NOMO-1 treated with dmso at 0.1 percent for 144 hours (cell line): ENCODE results near the gene TAS1R2.
A peak's percentile ranks its signal among the peaks of the same experiment; 100 is the strongest.
"Not testable (repeated sequence)": the region's sequence is repeated elsewhere in the genome, so short reads cannot be mapped to it uniquely, and the experiment has no call there.

Source experiments
- DNase-seq: peaks from one replicate; lab custom pipeline; 2025; ENCODE audit not compliant: unreplicated experiment; lab: John Stamatoyannopoulos, UW

Gene TAS1R2

DNA sequence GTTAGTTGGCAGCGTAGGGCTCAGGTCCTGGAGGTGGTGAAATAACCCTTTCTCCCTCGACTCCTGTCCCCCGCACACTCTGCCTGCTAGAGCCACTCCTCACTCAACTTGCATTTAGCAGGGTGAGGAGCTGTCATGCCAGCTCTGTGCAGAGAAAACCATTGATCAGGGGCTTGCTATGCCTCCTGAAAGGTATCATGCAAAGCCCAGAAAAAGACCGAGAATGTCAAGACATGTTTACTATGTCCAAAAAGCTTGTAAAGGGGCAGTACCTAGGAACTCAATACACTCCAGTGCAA lies 24.9 kb upstream of the TAS1R2 start:
- DNase-seq = no peak

DNA sequence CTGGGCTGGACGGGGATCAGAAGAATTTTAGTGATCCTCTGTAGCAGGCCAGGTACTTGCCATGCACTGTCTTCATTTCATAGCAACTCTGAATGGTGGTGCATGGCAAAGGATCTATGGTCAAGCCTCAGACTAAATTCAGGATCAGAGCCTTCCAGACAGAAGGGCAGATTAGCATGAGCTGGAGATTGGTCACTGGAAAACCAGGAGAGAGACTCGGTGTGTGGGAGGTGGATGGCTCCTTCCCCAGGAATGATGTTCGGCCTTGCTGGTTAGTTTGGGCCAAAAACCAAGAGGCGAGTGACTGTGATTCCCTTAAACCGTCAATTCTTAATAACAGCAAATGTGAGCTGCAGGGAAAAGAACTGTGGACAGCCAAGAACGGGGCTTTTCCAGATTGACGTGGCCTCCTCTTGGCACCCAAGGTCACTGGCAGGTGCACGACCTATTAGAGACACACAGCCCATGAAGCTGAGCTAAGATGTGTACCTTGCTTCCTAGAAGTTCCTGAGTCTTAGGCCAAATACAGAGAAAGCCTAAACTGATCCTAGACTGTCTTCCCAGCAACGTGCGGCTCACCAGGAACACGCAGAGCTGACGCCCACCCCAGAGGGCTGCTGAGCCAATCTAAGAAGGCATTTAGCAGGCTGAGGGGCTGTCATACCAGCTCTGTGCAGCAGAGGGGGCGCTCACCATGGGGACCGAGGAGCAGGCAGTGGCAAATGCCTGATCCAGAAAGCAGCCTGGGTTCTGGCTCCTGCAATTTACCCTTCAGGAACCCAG lies 24.4 kb upstream of the TAS1R2 start:
- no peak for DNase-seq

DNA sequence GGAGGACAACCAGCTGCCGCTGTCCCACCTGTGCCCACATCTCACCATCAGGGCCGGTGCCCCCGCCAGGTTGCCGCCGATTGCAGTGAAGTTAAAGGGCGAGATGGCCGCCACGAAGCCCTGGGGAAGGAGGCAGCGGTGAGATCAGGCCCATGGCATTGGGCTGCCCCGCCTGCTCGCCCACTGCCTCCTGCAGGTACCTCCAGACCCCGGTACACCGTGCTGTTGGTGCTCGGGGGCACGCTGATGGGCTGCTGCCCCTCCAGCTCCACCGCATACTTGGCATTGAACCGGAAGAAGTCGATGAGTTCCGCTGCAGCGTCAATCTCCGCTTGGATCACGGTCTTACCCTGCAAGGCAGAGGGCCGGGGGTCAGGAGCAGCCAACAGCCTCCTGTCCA lies 23.6 kb upstream of the TAS1R2 start:
- no peak for DNase-seq

DNA sequence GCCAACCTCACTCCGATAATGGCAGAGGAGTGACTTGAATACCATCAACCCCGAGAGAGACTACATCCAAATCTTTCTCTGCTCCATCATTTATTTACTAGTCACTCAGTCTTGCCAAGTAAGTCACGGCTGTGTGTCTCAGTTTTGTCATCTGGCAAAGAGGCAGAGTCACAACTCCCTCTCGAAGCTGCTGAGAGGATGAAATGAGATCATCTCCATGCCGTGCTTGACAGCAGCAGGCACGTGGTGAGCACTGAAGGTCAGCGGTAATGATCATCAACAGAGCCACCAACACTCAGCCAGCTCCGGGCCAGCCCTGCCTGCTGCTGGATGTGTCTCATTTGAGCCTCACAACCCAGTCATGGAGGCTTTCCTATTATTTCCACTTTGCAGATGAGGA lies 23.0 kb upstream of the TAS1R2 start:
- no peak for DNase-seq

DNA sequence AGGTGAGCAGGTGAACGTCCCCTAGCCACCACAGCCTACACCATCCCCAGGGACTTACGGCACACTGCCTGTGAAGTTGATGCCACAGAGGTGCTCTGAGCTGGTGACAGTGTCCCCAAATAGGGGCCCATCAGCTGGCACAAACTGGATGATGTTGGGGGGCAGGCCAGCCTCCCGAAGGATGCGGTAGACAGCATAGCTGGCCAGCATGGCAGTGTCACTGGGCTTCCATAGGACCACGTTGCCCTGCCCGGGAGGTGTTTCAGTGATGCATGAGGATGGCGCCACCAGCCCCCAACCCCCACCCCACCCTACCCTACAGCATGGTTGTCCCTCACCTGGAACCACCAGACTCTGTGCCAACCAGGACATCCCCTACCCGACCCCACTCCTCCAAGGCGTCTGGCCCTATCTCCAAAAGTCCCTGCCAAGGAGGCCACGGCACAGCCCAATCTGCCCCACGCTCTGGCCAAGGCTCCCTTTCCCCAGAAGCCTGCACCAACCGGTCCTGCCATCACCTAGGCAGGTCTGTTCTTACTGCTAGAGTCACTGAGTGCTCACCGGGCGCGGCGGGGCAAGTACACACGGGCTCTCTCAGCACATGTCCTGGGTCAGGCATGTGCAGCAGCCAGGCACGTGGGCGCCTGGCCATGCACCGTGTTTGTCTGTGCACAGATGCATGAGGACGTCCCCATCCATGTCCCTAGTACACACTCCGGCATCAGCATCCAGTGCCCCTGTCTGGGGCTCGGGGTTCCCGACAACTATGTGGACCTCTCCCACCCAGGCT lies 22.4 kb upstream of the TAS1R2 start:
- DNase-seq = no peak

DNA sequence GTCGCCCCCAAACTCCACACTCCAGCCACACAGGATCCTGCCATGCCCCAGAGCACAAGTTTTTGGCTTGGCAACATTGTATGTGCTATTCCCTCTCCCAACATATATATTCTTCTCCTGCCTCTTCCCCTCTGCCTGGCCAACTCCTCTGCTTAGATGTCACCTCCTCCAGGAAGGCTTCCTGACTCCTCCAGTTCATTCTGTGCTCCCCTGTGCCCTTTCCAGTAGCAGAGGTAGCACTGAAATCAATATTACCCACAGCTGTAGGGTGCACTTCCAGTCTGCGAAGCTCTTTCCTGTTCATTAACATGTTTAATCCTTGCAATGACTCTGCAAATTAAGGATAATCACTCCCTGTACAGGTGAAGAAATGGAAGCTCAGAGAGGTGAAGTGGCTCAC lies 21.7 kb upstream of the TAS1R2 start:
- DNase-seq = no peak

DNA sequence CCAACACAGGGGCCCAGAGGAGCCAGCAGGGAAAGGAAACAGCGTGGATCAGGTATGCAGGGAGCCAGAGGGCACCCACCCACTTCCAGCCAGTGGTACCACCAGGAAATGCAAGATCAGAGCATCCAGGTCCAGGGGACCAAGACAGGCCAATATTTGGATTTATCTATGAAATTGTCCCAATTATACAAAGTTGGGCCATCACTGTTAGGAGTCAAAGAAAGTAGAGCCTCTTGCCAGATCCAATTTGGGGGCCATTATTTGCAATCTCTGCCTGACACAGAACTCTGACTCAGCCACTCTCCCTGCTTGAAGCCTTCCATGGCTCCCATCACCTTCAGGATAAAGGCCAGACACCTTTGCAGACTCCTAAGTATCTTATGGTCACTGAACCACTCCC lies 21.1 kb upstream of the TAS1R2 start:
- DNase-seq = no peak

DNA sequence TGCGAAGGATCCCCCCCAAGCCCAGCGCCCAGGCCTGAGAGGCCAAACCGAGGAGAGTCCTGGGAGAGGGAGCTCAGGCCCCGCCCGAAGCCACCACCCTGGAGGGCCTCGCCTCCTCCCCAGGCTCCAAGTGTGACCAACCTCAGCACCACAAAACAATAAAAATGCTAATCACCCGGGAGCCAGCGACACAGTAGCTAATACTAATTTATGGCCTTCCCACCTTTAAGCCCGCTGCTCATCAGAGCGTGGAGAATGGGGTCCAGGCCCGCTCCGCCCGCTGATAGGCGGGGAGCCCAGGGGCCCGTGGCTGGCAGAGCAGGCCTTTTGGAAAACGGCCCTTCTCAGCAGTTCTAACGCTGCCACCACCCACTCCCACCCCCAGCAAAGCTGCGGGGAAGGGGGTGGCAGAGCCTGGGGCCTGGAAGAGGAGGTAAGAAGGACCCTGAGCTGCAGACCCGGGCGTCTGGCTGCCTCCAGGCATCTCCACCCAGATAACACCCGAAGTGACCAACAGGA lies 20.4 kb upstream of the TAS1R2 start:
- DNase-seq = no peak

DNA sequence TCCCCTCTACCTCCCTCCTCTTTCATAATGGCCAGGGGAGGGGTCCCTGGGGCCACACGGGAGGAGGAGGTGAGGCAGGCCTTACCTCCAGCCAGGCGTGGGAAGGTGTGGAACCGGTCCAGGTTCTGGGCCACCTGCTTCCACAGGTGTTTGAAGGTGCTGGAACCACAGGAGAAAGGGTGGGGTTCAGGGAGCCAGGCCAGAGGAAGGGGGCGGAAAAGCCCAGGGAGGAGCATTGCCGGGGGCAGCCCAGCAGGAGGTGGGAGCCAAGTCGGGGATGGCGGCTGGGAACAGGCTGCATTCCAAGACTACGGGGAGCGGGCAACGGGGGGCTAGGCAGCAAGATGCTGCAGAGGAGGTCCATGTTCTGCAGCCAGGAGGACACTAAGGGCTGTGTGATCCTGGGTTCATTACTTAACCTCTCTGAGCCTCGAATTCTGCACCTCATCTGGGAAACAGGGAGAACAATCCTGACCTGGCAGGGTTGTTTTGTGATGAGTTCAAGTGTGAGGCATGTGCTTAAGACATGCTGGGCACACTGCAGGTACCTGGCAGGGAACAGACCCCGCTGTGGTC lies 19.8 kb upstream of the TAS1R2 start:
- no peak for DNase-seq

DNA sequence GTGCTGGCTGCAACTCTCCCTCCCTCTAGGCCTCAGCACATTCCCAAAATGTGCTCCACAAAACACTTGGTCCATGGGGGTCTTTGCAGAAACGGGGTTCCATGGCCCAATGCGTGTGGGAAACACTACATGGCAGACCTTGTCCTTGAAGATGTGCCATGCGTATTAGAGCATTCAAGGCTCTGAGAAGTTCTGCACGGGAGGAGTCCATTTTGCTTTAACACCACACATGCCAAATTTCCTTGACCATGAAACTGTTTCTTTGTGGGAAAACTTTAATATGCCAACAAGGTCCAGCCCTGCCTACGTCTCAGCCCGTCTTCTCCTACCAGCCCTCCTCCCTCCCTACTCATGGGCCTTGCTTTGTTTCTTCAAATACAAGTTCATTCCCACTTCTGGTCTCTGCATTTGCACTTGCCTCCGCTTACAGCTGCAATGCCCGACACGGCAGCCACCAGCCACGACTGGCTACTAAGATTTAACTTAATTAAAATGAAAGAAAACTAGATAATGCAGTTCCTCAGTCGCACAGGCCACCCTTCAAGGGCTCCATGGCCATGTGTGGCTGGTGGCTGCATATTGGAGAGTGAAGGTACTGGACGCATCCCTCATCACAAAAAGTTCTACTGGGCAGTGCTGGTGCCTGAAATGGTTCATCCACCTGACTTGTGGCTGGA lies 19.2 kb upstream of the TAS1R2 start:
- no peak for DNase-seq

DNA sequence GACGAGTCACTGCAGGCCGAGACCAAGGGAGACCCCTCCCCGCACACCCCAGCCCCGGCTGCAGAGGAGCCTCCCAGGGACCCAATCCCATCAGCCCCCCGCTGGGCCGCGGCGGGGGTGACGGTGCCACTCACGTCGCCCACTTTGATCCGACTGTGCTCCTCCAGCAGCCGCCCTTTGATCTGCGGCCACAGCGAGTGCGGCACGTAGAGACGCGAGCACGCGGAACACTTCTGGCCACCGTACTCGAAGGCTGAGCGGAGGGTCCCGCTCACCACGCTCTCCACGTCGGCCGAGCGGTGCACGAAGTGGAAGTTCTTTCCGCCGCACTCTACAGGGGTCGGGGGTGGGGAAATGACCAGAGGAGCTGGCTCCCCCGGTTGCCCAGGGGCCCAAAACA lies 17.8 kb upstream of the TAS1R2 start:
- no peak for DNase-seq

DNA sequence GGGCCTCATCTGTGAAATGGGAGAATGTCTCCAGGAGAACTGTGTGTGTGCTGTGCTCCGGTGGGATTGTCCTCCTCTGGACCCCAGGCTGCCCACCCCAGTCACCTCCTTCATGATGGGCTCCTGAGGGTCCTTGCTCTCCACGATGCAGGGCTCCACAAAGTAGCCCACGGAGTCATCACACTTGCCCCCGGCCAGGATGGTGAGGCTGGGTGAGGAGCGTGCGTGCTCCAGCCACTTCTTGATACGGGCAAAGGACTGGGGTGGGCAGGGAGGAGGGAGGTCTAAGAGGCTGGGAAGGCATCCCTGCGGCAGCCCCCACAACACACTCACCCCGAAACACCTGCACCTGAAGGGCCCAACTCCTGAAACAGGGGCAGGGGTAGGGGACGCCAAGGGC lies 16.8 kb upstream of the TAS1R2 start:
- no peak for DNase-seq

DNA sequence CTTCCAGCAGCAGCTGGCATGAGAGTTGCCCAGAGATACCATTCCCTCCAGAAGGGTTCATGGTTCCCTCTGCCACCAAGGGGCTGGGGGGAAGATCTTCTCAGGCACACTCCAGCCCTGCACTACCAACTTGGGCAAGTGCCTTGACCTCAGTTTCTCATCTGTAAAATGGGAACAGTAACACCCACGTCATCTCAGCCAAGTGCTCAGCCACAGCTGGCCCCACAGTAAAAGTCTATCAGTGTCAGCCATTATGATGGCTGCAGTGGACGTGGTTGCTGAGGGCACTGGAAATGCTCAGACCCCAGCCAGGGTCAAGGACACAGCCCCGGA lies 16.3 kb upstream of the TAS1R2 start:
- no peak for DNase-seq

DNA sequence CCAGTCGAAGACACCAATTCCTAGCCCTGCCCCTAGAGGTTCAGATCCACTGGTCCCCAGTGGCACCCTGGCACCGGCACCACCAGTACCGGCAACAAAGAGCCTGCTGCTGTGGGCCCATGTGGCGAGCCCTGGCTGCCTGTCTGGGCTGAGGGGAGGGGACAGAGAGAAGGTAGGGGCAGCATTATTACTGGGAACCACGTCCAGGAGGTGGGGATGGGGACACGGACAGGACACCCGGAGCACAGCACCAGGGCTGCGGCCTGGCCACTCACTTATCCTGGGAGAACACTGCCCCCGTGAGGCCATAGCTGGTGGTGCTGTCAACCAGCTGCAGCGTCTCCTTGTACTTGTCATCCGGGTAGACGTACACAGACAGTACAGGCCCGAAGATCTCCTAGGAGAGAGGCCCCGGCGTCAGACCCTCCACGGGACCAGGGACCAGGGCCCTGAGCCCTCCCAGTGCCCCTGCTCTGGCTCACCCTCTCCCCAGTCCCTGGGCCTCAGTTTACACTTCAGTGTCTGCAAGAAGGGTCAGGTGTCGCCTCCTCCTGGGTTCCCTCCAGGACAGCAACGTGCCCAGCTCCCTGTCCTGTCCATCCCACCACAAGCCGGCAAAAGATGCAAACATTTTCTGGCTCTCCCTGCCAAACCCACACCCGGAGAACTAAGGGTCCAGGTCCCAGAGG lies 15.8 kb upstream of the TAS1R2 start:
- peak; percentile 15 for DNase-seq

DNA sequence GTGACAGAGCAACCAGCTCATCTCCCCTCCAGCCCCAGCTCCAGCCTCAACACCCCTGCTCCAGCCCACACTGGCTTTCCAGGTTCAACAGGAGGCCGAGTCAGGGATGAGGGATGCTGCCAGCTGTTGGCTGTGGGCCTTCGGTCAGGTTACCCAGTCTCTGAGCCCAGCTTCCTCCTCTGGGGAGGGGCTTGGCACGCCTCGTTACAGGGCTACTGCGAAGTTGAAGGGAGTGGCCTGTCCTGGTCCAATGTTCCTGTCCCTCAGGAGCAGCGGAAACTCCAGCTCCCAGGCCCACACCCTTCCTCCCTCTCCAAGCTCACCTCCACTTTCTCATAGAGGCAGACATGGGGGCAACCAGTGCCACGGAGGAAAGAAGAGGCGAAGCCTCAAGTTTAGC lies 15.1 kb upstream of the TAS1R2 start:
- DNase-seq = no peak

DNA sequence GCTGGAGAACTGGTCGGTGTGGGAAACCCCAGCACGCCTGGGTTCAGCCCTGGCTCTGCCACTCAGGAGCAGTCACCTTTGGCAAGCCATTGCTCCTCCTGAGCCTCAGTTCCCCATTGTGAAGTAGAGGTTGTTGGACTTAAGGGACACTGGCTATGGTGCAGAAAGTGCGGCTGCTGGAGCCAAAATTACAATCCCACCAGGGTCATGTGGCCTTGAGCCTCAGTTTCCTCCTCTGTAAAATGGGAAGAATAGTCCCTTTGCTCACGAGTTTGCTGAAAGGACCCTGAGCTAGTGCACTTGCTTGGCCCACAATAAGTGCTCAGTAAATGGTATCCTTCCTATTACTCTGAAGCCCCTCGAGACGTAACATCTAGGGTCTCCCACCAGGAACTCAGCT lies 14.6 kb upstream of the TAS1R2 start:
- DNase-seq = no peak

DNA sequence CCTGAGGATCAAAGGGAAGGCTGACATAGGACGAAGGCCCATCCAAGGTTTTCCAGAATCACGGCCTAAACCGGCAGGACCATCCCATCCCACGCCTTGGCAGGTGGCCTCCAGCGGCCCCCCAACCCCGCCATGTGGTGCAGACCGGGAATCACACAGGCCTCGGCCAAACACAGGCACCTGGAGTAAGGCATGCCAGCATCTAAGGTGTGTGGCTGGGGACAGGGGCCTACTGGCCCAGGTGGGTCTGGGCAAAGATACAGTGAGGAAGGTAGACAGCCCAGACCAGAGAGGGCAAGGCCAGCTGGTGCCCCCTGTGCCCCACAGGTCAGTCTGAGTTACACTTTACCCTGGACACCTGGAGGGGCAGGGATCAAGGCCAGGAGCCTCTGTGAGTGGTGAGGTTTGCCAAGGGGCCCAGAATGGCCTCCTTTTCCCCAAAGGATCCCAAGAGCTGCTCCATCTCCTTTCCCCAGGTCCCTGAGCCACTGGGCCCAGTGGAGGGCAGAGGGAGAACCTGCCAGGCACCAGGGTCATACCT lies 12.7 kb upstream of the TAS1R2 start:
- no peak for DNase-seq

DNA sequence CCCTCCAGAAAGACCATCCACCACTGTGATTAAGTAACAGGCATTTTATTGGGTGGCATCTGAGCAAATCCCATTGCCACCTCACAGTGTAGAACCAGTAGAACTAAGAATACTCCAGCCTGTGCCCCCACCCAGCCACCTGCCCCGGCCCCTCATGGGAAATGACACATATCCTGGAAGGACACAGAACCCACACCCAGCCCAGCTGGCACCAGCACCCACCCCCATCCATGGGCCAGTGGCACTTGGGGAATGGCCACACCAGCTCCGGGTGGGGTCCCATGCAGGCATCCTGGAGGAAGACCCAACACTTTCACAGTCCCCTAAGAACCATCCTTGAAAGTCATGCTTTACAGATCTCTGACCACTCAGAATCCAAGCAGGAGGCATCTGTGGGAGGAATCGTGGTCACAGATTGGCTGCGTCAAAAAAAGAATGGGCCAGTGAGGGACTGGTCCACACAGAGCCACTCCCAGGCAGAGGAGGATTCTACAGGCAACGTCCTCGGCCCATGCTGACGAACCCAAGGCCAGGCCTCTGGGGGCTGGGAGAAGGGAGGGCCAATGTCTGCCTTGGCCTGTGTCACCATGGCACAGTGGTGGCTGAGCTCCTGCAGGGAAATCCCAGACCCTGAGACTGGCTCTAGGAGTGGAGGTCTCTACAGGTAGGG lies 12.1 kb upstream of the TAS1R2 start:
- no peak for DNase-seq

DNA sequence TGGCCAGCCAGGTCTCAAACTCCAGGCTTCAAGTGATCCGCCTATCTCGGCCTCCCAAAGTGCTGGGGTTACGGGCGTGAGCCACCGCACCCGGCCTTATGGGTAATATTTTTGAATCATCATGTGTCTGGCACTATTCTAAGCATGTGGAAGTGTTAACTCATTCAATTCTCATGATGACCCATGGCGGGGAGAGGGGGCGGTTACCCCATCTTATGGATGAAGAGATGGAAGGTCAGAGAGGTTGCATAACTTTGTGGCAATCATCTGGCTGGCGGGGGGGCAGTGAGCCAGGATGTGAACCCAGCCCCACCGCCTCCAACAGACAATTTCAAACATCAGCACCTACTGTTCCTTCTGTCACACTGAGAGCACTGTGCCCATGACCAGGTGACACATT lies 11.5 kb upstream of the TAS1R2 start:
- DNase-seq = no peak

DNA sequence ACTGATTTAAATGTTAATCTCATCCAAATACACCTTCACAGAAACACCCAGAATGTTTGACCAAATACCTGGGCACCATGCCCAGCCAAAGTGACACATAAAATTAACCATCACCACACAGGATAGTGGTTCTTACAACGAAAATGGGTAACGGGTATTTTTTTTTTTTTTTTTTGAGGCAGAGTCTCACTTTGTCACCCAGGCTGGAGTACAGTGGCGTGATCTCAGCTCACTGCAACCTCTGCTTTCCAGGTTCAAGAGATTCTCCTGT lies 11.1 kb upstream of the TAS1R2 start:
- DNase-seq = not testable (repeated sequence)
